Activated naive CD8-positive, alpha-beta T cell treated with anti-CD3 and anti-CD28 coated beads, Interleukin-2, amount 50 U/mL, for 16 hours (primary cell): ENCODE data around the gene FOXP4.

Source experiments
- DNase-seq: peaks from one replicate; pipeline ENCODE4 v3.0.0-alpha.2; 2020; ENCODE audit warnings: low read depth, low spot score

FOXP4 gene

GRCh38 chr6:41625442-41625841 is 79.3 kb downstream of the FOXP4 start:
- no peak for DNase-seq

DNA sequence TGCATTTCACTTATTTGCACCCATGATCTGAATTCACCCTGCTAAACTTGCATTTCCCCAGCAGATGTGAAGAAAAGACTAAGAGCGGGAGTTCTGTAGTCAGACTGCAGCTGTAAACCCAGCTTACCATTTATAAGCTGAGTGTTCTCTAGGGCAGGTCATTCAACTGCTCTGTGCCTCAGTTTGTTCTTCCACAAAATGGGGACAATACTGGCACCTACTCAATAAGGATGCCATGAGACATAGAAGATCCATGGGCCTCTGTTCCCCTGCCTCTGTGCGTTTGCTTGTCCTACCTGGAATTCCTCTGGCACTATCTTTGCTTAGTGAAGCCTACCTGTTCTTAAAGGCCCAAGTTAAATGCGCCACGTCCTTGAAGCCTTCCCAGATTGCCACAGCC is 79.8 kb downstream of the FOXP4 start:
- DNase-seq: no peak

GRCh38 chr6:41626917-41627316 is 80.7 kb downstream of the FOXP4 start:
- no peak for DNase-seq

DNA sequence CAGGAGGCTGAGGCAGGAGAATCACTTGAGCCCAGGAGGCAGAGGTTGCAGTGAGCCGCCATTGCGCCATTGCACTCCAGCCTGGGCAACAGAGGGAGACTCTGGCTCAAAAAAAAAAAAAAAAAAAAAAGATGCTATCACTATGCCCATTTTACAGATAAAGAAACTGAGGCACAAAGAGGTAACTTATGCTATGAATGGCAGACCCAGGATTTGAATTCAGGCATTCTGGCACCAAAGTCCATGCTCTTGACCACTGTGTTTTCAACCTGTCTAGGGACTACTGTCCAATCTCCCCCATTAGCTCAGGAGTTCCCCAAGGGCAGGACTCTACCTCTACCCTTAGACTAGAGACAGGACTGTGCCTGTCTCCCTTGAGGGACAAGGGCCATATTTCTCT is 82.9 kb downstream of the FOXP4 start:
- no peak for DNase-seq

DNA sequence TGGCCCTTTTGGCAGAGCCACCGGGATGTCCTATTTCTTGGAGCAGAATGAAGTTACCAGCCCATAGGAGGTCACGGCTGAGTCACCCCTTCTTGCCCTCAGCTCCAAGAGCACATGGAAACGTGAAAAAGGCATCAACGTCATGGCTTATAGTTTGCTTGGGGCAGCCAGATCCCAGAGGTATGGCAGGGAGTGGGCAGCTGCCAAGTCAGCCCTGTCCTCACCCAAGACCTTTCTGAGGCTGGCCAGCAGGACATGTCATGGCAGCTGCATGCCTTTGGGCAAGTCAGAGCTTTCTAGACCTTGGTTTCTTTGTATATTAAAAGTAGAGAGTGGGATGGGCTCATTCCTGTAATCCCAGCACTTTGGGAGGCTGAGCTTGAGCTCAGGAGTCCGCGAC is 83.9 kb downstream of the FOXP4 start:
- DNase-seq: no peak

DNA sequence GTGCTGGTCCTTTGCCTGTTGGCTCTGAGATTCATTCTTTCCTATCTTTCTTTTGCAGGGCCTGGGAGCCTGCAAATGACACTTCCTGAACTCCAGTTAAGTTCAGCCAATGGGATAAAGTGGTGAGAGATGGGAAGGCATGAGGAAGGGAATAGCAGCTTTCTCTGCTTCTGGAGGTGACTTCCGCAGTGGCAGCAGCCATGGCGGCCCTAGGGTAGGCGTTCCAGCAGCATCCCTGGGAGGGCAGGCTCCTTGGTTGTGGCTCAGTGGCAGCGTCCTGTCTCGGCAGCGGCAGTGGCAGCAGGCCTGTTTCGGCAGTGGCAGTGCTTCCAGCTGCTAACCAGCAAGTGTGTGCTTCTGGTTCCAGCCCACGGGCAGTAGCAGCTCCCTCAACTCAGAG is 84.8 kb downstream of the FOXP4 start:
- DNase-seq: no peak

DNA sequence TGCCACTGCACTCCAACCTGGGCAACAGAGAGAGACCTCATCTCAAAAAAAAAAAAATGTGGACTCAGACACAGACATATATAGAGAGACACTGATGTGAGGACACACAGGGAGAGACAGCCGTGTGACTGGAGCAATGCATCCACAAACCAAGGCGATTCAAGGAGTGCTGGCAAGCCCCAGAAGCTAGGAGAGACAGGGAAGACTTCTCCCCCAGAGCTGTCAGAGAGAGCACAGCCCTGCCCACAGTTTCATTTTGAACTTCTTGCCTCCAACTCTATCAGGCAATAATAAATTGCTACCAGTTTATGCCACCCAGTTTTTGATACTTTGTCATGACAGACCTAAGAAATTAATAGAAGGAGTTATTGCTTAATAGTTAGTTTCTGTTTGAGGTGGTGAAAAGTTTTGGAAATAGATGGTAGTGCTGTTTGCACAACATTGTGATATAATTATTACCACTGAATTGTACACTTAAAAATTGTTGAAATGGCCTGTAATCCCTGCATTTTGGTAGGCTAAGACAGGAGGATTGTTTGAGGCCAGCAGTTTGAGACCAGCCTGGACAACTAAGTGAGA is 87.0 kb downstream of the FOXP4 start:
- DNase-seq: no peak

- no peak for DNase-seq
Observed at GRCh38 chr6:41634657-41635056, 88.5 kb downstream of the FOXP4 start.

GRCh38 chr6:41635365-41635764 is 89.2 kb downstream of the FOXP4 start:
- no peak for DNase-seq

GRCh38 chr6:41636833-41637193 is 90.6 kb downstream of the FOXP4 start:
- DNase-seq: no peak

DNA sequence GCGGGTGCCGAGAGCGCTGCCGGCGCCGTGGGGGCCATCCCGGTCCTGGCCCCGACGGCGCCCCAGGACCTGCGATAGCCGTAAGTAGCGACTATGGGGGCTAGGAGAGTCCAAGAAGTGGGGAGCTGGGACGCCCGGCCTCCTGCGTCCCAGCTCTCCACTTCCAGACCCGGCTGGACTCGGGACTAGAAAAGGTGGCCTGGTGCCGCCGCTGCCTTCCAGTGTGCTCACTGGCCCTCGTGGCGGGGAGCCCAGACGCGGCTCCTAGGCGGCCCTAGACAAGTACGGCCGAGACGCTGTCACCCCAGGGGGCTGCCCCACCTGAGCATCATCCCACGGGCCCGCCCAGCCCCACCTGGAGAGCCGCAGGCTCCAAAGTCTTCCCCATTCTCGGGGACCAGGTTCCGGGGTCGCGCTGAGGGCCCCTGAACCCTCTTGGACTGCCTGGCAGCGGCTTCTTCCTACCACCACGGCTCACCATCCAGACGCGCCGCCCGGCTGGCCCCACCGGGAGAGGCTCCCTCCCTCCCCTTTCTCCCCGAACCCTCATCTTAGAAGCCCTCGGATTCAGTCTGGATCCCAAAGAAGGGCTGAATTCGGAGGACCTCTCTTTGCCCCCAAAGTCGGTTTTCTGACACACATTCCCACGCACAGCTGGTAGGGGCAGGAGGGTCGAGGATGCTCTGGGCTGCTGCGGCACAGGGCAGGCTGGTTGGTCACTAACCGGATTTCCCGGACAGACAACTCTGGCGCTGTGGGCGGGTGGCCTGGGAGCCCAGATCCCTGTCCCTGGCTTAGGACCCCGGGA is 91.2 kb downstream of the FOXP4 start:
- DNase-seq: no peak

- no peak for DNase-seq
Observed at GRCh38 chr6:41638002-41638934, 92.1 kb downstream of the FOXP4 start, which contains the start of gene MDFI. MDFI (plus strand) TSS chr6:41638468; CDS start chr6:41638750, 282 bp downstream.

DNA sequence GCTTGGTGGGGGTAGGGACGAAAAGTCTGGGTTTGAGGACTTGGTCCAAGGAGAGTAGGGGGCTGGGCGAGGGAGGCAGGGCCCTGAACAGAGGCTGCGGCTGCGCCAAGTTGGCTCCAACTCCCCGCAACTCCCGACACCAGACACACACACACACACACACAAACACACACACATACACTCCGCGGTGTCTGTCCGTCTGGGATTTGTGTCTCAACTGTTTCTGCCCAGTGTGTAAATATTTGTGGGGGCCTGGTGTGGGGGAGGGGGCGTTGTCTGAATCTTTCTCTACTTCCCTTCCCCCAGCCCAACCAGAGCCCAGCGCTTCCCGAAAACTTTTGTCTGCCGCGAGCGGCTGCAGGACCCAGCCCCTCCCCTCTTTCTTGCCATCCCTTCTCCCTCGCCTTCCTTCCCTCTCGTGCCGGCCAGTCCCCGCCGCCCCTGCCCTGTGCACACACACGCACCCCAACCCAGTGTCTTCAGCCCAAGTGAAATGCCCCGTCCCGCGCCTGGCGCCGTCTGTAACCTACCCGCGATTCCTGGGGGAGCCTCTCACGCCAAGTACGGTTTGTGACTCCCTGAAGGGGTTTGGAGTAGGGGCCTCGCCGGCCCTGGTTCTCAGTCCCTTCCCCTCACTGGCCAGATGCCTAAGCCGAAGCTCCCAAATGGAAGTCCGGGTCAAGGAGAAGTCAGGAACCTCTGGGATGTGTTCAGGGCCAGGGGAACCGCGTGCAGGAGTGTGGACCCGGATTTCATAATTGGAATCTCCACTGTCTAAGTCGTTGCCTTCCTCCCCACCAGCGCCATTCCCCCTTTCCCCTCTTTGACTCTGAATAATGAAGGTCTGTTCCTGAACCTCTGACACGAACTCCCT is 93.0 kb downstream of the FOXP4 start:
- DNase-seq: no peak

DNA sequence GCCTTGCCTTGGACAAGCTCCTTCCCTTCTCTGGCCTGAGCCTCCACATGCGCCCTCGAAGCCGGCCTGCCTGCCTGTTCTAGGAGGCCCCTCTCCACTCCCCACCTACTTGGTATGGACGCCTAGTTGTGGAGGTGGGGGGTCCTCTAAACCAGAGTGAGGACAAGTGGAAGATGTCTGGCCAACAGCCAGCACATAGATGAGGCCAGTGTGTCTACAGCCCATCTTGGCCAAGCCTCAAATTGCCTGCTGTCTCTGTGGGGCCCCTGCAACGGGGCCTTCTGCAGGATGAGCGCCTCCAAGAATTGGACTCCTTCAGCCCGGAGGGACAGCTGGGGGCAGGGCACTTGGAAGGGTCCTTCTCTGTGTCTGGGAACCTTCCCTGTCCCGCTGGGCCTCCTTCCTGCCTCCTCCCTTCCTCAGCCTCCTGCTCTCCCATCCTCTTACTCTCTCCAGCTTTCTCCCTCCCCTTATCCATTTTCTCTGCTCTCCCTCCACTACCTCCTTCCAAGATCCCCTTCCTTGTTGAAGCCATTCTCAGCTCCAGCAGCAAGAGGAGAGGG is 93.7 kb downstream of the FOXP4 start:
- DNase-seq: no peak

DNA sequence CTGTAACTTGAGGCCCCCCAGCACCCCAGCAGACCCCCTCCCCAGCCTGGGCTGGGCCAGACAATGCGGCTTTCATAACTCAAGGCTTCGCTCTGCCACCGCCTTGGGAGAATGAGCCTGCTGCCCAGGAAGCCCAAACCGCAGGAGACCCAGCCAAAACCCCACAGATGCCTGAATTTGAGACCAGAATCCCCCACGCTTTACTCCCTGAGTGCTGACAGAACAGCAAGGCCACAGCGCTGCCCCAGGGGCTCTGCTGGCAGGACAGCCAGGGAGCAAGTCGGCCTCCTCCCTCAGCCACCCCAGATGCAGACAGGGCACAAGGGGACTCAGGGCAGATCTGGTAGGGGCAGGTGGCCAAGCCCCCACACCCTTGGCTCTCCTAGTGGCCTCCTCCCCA is 94.2 kb downstream of the FOXP4 start:
- no peak for DNase-seq

- DNase-seq: no peak
Observed at GRCh38 chr6:41641352-41641925, 95.3 kb downstream of the FOXP4 start.

DNA sequence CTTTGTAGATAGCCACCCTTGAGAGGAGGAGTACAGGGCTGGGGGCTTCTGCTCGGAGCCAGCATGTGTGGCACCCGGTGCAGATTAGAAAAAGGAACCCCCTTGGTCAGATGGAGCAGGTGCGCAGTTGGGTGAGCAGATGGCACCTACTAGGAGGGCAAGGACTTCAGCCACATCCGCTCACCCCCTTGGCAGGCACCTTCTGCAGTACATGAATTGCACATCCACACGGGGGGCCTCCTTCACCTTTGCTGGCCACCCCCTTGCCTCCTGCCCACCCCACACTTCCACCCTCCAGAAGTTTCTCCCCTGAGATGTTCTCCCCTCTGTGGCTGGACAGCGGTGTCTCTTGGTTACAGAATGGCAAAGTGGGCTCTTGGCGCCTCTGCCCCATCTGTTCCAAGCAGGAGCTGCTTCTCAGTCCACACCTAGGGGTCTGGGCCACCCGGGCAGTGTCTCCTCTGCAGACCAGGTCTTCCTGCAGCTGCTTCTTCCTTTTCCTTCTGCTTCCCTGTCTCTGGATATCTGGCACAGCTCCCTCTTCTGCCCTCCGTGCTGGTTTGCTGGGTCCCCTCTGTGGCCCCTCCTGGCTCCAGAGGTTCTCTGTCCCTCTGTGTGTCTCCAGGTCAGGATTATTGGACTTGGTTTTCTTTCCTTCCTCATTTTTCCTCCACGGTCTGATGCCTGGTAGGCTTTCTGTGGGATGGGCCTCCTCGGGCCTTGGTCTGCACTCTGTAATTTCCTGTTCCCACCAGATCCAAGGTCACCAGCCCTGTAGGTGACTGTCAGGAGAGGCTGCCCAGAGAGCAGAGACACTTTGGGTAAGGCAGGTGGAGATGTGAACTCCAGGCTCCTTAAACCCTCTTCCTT is 96.1 kb downstream of the FOXP4 start:
- DNase-seq: no peak

DNA sequence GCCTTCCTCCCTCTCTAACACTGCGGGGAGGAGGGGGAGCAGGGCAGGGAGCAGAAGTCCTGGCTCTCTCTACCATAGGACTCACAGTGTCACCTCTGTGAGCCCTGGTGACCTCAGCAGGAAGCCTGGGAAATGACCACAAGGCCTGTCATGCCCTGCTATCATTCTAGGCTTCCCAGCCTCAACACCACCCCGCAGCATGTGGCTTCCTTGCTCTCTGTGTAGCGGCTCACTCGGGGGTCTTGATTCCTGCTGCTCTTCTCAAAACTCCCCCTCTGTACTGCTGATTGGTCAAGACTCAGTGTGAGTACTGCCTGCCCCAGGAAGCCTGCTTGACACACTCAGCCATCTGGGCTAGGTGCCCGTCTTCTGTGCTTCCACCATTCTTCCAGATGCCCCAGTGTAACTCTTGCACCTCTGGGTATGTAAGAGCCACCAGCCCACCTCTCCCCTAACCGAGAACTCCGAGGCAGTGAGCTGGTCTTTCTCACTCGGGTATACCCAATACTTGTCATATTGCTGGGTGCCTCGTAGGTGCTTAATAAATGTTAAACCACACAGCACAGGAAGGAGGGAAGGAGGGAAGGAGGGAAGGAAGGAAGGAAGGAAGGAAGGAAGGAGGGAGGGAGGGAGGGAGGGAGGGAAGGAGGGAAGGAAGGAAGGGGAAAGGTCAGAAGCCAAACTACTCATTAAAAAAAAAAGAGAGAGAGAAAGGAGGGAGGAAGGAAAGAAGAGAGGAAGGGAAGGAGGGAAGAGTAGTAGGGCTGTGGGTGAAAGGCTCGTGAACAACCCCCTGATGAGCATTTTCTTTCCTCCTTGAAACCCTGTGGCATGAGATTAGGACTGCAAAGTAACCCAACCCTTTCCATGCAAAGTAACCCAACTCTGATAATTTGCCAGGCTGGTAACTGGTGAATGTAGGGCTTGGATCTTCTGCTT is 97.0 kb downstream of the FOXP4 start:
- DNase-seq: no peak

GRCh38 chr6:41643899-41644269 is 97.7 kb downstream of the FOXP4 start:
- no peak for DNase-seq
